ENCODE data around the gene CAMTA1. TPM values are rescaled to one million over a fixed set of nuclear protein-coding genes. Genes with fewer than 3 reads are reported as not detected.

Gene CAMTA1
- total RNA-seq, 6 experiments from 2014 or later, result 78.1 to 96.6 (median 86.1) TPM

DNA sequence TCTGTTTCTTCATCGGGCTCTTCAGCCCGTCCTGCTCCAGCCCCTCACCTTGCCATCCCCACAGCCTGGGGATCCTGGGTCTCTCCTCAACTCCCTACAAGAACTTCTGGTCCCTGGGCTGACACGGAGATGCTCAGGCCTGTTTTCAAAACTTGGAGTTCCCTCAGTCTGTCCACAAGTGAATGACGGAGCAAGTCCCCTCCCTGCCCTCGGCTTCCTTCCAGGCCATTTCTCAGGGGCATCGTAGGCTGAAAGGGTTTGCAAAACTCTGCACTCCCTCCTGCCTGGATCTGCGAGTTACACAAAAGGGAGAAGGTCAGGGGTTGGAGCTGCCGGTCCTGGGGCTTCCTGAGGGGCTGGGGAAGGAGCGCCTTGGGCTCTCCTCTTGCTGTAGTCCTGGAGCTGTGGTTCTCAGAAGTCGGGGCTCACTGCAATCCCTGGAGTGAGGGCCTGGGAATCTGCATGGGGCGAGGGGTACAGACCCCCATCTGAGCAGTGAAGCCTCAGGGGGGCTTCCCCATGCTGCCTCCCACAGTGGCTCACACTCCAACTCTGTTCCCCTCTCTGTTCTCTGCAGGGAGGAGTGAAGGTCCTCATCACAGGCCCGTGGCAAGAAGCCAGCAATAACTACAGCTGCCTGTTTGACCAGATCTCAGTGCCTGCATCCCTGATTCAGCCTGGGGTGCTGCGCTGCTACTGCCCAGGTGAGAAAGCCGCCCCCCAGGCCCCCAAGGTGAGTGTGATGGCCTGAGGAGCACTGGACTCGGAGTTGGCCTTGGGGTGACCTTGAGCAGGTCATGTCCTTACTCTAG, 885.3 kb downstream of the CAMTA1 start:
- TF ChIP-seq, protein P1, sequence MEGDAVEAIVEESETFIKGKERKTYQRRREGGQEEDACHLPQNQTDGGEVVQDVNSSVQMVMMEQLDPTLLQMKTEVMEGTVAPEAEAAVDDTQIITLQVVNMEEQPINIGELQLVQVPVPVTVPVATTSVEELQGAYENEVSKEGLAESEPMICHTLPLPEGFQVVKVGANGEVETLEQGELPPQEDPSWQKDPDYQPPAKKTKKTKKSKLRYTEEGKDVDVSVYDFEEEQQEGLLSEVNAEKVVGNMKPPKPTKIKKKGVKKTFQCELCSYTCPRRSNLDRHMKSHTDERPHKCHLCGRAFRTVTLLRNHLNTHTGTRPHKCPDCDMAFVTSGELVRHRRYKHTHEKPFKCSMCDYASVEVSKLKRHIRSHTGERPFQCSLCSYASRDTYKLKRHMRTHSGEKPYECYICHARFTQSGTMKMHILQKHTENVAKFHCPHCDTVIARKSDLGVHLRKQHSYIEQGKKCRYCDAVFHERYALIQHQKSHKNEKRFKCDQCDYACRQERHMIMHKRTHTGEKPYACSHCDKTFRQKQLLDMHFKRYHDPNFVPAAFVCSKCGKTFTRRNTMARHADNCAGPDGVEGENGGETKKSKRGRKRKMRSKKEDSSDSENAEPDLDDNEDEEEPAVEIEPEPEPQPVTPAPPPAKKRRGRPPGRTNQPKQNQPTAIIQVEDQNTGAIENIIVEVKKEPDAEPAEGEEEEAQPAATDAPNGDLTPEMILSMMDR (IDR thresholded peaks at IDR 0.05), result no peak
- H3K4me1 Mint-ChIP-seq (ENCODE audit: low read depth), result peaks cover 14% of the 10 kb centered on the region
- peaks cover 31% of the 10 kb centered on the region for H3K27me3 Mint-ChIP-seq (ENCODE audit: insufficient read depth)
- no peaks in the 10 kb centered on the region for H3K36me3 Mint-ChIP-seq (ENCODE audit: low read depth)
- no peak for DNase-seq
- no peaks in the 10 kb centered on the region for H3K9me3 Mint-ChIP-seq
- H3K4me3 Mint-ChIP-seq, result no peak overlapping the region
- 0 out of 2 replicates have a peak overlapping the region, but pooled peaks have one; percentile 12 for H3K27ac Mint-ChIP-seq

DNA sequence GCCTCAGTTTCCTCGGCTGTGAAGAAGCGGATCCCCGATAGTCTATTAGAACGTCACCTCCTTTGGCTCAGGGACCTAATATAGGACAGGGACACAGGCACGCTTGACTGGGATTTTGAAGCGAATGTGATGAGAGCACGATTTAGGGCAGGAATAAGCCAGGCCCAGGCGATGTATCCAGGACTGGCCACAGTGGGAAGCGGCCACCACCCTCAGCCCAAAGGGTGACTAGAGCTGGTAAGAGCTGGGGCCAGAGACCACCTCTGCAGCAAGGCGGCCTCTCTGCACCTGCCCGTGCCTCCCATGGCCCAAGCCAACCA, 885.9 kb downstream of the CAMTA1 start:
- Mint-ChIP-seq H3K36me3 (ENCODE audit: low read depth) (no peaks in the 10 kb centered on the region), H3K9me3 (no peaks in the 10 kb centered on the region), H3K27me3 (ENCODE audit: insufficient read depth) (peaks cover 31% of the 10 kb centered on the region), H3K4me1 (ENCODE audit: low read depth) (peaks cover 14% of the 10 kb centered on the region), H3K4me3 (no peak overlapping the region), H3K27ac (no peak overlapping the region)
- no peak for DNase-seq
- TF ChIP-seq, protein P1 (IDR thresholded peaks at IDR 0.05), result no peak

DNA sequence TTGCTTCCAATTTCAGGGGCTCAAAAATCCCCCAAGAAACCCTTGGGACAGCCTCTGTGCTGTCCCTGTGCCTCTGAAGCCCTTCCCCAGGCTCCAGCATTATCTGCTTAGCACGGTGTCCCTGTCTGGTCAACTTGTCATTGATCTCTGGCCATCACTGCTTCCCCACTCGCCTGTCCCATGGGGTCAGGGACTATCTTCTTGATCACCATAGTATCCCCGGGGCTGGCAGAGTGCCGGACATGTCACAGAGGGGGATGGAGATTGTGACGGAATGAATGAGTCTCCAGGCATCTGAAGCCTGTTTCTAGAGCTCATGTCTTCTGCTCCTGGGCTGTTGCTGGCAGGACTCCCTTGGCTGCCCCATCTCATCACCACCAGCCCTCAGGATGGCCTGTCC, 886.4 kb downstream of the CAMTA1 start:
- Mint-ChIP-seq H3K36me3 (ENCODE audit: low read depth) (no peaks in the 10 kb centered on the region), H3K9me3 (no peaks in the 10 kb centered on the region), H3K27ac (no peak overlapping the region), H3K4me3 (no peak overlapping the region), H3K27me3 (ENCODE audit: insufficient read depth) (peaks cover 29% of the 10 kb centered on the region), H3K4me1 (ENCODE audit: low read depth) (peaks cover 14% of the 10 kb centered on the region)
- no peak for DNase-seq
- TF ChIP-seq, protein P1 (IDR thresholded peaks at IDR 0.05), result no peak

GRCh38 chr1:7672864-7673263, 887.6 kb downstream of the CAMTA1 start:
- no peak overlapping the region for H3K4me3 Mint-ChIP-seq

DNA sequence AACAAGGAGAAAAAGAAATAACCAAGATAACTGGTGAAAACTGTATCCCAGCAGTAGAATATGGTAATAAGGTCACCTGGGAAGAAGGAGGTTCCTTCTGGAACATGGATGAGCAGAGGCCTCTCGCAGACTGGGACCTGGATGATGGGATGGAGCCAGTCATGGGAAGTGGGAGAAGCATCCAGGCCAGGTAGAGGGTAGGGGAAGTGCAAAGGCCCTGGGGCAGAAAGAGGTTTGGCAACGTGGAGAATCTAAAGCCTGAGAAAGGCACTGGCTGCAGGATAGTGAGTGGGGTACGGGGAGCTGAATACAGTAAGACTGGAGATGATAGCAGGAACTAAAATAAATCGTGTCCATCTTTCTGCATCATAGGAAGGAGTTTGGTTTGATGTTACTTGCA, 889.7 kb downstream of the CAMTA1 start:
- no peak overlapping the region for H3K27ac Mint-ChIP-seq
- no peaks in the 10 kb centered on the region for H3K36me3 Mint-ChIP-seq (ENCODE audit: low read depth)

More at GRCh38 chr1:7672864-7673263, 887.6 kb downstream of the CAMTA1 start:
- Mint-ChIP-seq H3K4me1 (ENCODE audit: low read depth) (peaks cover 11% of the 10 kb centered on the region), H3K27ac (no peak overlapping the region), H3K36me3 (ENCODE audit: low read depth) (no peaks in the 10 kb centered on the region), H3K27me3 (ENCODE audit: insufficient read depth) (peaks cover 36% of the 10 kb centered on the region), H3K9me3 (no peaks in the 10 kb centered on the region)
- TF ChIP-seq, protein P1 (IDR thresholded peaks at IDR 0.05), result no peak
- DNase-seq, result no peak

More for the DNA sequence above, 889.7 kb downstream of the CAMTA1 start:
- TF ChIP-seq, protein P1 (IDR thresholded peaks at IDR 0.05), result no peak
- Mint-ChIP-seq H3K4me3 (no peak overlapping the region), H3K9me3 (no peaks in the 10 kb centered on the region), H3K4me1 (ENCODE audit: low read depth) (no peaks in the 10 kb centered on the region), H3K27me3 (ENCODE audit: insufficient read depth) (peaks cover 46% of the 10 kb centered on the region)
- DNase-seq, result no peak
